RWPE2 (cell line): ENCODE data around the gene SEMA3F.

ENCODE experiments used
- ATAC-seq: fragments of 200-7000 bp; cut with Tn5 transposase; 3 replicates; pipeline ENCODE4 v1.9.1; 2021; ENCODE audit warnings: low read depth
- DNase-seq: peaks from one replicate; pipeline ENCODE4 v3.0.0-alpha.2; 2020; ENCODE audit warnings: low spot score
- H3K27ac ChIP-seq: fragments of 450-650 bp; 2 replicates; pipeline ENCODE4 v1.5.1; 2017; ENCODE audit warnings: mild to moderate bottlenecking; ENCODE audit not compliant: poor library complexity, severe bottlenecking
- H3K27me3 ChIP-seq: fragments of 250-450 bp; sonication (Bioruptor Pico); 2 replicates; pipeline ENCODE4 v1.5.1; 2021; ENCODE audit warnings: mild to moderate bottlenecking, moderate library complexity; ENCODE audit not compliant: insufficient read depth, poor library complexity, severe bottlenecking
- H3K36me3 ChIP-seq: fragments of 250-450 bp; sonication (Bioruptor Pico); 2 replicates; pipeline ENCODE4 v1.5.1; 2020; ENCODE audit warnings: low read depth, mild to moderate bottlenecking, moderate library complexity
- H3K4me1 ChIP-seq: fragments of 250-450 bp; sonication (Bioruptor Pico); 2 replicates; pipeline ENCODE4 v1.5.1; 2021; ENCODE audit warnings: mild to moderate bottlenecking, moderate library complexity; ENCODE audit not compliant: insufficient read depth, poor library complexity, severe bottlenecking
- H3K4me3 ChIP-seq: fragments of 250-450 bp; sonication (Bioruptor Pico); 2 replicates; pipeline ENCODE4 v1.5.1; 2021; ENCODE audit warnings: mild to moderate bottlenecking, moderate library complexity; ENCODE audit not compliant: severe bottlenecking
- H3K9me3 ChIP-seq: fragments of 250-450 bp; sonication (Bioruptor Pico); 2 replicates; pipeline ENCODE4 v1.5.1; 2021; ENCODE audit warnings: mild to moderate bottlenecking, moderate library complexity; ENCODE audit not compliant: severe bottlenecking
- CTCF ChIP-seq: fragments of 450-650 bp; IDR thresholded peaks from one replicate; pipeline ENCODE4 v1.5.1; 2017; ENCODE audit warnings: mild to moderate bottlenecking, moderate library complexity; ENCODE audit not compliant: poor library complexity, severe bottlenecking

SEMA3F gene

GRCh38 chr3:50203113-50203808 is 48.1 kb downstream of the SEMA3F start:
- no peak overlapping the region for H3K27ac ChIP-seq
- no peaks in the 10 kb centered on the region for H3K9me3 ChIP-seq
- no peak for ATAC-seq
- no peaks in the 10 kb centered on the region for H3K36me3 ChIP-seq
- TF ChIP-seq CTCF: no peak
- no peak overlapping the region for H3K4me3 ChIP-seq
- no peaks in the 10 kb centered on the region for H3K4me1 ChIP-seq
- DNase-seq: no peak
- peaks cover 27% of the 10 kb centered on the region for H3K27me3 ChIP-seq

- ATAC-seq (no peak), DNase-seq (no peak)
- H3K27me3 ChIP-seq: peaks cover 27% of the 10 kb centered on the region
- H3K36me3 ChIP-seq: no peaks in the 10 kb centered on the region
- H3K4me1 ChIP-seq: no peaks in the 10 kb centered on the region
- H3K4me3 ChIP-seq: no peak overlapping the region
- H3K9me3 ChIP-seq: no peaks in the 10 kb centered on the region
- TF ChIP-seq CTCF: no peak
- no peak overlapping the region for H3K27ac ChIP-seq
These were observed 49.0 kb downstream of the SEMA3F start for GRCh38 chr3:50203809-50204803.

- TF ChIP-seq CTCF: no peak
- H3K4me3 ChIP-seq: peak within 1 kb of the TSS; percentile 26
- DNase-seq (no peak), ATAC-seq (peak; percentile 33)
- no peaks in the 10 kb centered on the region for H3K9me3 ChIP-seq
- no peaks in the 10 kb centered on the region for H3K36me3 ChIP-seq
- peaks cover 27% of the 10 kb centered on the region for H3K27me3 ChIP-seq
- H3K27ac ChIP-seq: no peak within 1 kb of the TSS
- no peaks in the 10 kb centered on the region for H3K4me1 ChIP-seq
These were observed 49.8 kb downstream of the SEMA3F start, which contains the start of gene SLC38A3 for GRCh38 chr3:50204804-50205412. Gene SLC38A3 (plus strand): TSS chr3:50205271. CDS start chr3:50214200, 8,929 bp downstream.

- Histone ChIP-seq H3K9me3 (no peaks in the 10 kb centered on the region), H3K27ac (no peak overlapping the region), H3K4me3 (peak overlapping the region; percentile 26), H3K4me1 (no peaks in the 10 kb centered on the region), H3K27me3 (peaks cover 27% of the 10 kb centered on the region), H3K36me3 (no peaks in the 10 kb centered on the region)
- DNase-seq (no peak), ATAC-seq (peak; percentile 41)
- TF ChIP-seq CTCF: no peak
These were observed 50.5 kb downstream of the SEMA3F start for GRCh38 chr3:50205413-50206276.
